Activated naive CD4-positive, alpha-beta T cell treated with anti-CD3 and anti-CD28 coated beads for 36 hours (primary cell): ENCODE measurements around the gene TSC2. TPM values are rescaled to one million over a fixed set of nuclear protein-coding genes. Genes with fewer than 3 reads are reported as not detected.

Experiments
- CTCF ChIA-PET: fragments of 350-600 bp; sonication (Branson Sonifier 250); formaldehyde crosslinking; loops from one replicate; lab custom pipeline; 2021; ENCODE audit warnings: antibody characterized with exemption; lab: Charles Lee
- DNase-seq: peaks from one replicate; pipeline ENCODE4 v3.0.0-alpha.2; 2020
- H3K27ac Mint-ChIP-seq: one replicate; pipeline ENCODE4 v1.8.0; 2021; ENCODE audit warnings: mild to moderate bottlenecking, mixed read lengths
- H3K27me3 Mint-ChIP-seq: one replicate; pipeline ENCODE4 v1.8.0; 2021; ENCODE audit warnings: low read depth, mixed read lengths
- H3K36me3 Mint-ChIP-seq: one replicate; pipeline ENCODE4 v1.8.0; 2021; ENCODE audit warnings: low read depth, mixed read lengths
- H3K4me1 Mint-ChIP-seq: one replicate; pipeline ENCODE4 v1.8.0; 2021; ENCODE audit warnings: low read depth, mixed read lengths
- H3K4me3 Mint-ChIP-seq: one replicate; pipeline ENCODE4 v1.8.0; 2021; ENCODE audit warnings: mild to moderate bottlenecking, moderate library complexity, mixed read lengths
- H3K9me3 Mint-ChIP-seq: one replicate; pipeline ENCODE4 v1.8.0; 2021; ENCODE audit warnings: mixed read lengths
- intact Hi-C: fragments of 100-400 bp; cut with micrococcal nuclease; formaldehyde crosslinking; loops from one replicate; pipeline ENCODE4 v1.15.1; 2023
- total RNA-seq, 2 experiments: library from RNA; stranded (reverse); gene quantifications; one replicate each; pipeline ENCODE4 v1.2.3, GENCODE V29; 2021

Gene TSC2
- total RNA-seq, 2 experiments from 2014 or later: 72.3 to 72.7 TPM

DNA sequence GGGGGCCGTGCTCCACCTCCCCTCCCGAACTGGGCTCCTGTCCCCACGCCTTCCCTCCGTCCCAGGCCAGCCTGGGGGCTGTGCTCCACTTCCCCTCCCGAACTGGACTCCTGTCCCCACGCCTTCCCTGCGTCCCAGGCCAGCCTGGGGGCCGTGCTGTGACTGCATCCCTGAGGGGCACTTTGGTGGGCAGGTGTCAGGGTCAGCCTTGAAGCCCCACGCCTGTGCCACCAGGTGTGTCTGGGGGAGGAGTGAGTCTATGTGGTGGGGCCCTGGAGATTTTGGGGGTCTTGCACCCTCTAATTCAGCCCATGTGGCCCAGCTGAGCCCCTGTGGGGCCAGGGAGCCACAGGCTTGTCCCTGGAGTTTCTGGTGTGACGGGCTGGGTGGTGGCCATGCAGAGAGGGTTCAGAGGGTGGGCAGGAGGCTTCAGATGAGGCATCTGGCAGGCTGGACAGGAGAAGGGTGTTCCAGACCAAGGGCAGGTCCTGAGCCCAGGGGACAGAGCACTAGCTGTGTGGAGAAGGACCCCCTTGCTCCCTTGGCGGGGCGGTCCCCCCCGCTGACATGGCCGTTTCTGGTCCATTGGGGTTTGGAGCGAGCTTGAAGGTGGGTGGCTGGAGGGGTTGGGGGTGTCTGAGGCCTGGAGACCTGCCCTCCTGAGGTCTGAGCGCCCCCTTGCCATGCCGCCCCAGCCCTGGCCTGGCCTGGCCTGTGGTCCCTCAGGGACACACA is 12.9 kb upstream of the TSC2 start:
- H3K4me3 Mint-ChIP-seq: no peak overlapping the region
- no peak overlapping the region for H3K27ac Mint-ChIP-seq

DNA sequence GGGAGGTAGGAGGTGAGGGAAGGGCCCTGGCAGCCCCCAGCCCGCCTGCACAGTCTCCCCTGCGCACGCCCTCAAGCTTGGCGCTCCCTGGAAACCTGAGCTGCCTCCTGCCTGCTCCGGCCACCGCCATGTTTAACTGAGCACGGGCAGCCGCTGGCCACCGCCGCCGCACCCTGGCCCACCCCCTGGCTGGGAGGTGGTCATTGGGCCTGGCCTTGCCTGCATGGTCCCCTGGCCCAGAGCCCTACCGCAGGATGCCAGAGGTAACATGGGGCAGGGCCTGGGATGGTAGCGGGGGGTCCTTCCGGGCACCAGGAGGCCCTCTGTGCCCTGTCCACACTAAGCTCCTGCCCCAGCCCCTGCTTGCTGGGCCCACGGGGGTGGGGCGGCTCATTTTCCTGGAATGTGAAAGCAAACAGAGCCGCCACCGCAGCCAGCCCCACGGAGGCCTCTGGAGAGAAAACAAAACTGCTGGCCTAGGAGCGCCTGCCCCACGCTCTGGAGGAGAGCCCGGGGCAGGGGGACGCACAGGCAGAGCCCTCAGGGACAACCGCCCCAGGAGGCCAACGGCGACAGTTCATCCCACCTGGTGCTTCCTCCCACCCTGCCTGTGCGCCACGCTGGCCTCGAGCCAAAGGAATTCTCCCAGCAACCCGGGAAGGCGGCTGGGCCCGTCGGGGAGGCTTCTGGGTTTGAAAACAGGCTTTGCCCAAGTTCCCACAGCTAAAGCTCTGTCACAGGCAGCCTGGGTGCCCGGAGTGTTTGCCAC is 12.2 kb upstream of the TSC2 start:
- Mint-ChIP-seq H3K27me3 (no peaks in the 10 kb centered on the region), H3K4me3 (no peak overlapping the region), H3K36me3 (no peaks in the 10 kb centered on the region), H3K4me1 (no peaks in the 10 kb centered on the region), H3K27ac (no peak overlapping the region), H3K9me3 (no peaks in the 10 kb centered on the region)
- CTCF ChIA-PET: interaction anchor here (1.1 kb wide), 1 partner anchor 13 kb away, joined by 3 read pairs; no protein-coding TSS in a partner anchor
- DNase-seq: no peak
- intact Hi-C loops: no loop called here

More for the DNA sequence above, 12.9 kb upstream of the TSC2 start:
- intact Hi-C loops: no loop called here
- CTCF ChIA-PET: interaction anchor here (1.1 kb wide), 1 partner anchor 12 kb away, joined by 3 read pairs; no protein-coding TSS in a partner anchor
- no peak for DNase-seq
- Mint-ChIP-seq H3K27me3 (no peaks in the 10 kb centered on the region), H3K36me3 (no peaks in the 10 kb centered on the region), H3K9me3 (no peaks in the 10 kb centered on the region), H3K4me1 (no peaks in the 10 kb centered on the region)

DNA sequence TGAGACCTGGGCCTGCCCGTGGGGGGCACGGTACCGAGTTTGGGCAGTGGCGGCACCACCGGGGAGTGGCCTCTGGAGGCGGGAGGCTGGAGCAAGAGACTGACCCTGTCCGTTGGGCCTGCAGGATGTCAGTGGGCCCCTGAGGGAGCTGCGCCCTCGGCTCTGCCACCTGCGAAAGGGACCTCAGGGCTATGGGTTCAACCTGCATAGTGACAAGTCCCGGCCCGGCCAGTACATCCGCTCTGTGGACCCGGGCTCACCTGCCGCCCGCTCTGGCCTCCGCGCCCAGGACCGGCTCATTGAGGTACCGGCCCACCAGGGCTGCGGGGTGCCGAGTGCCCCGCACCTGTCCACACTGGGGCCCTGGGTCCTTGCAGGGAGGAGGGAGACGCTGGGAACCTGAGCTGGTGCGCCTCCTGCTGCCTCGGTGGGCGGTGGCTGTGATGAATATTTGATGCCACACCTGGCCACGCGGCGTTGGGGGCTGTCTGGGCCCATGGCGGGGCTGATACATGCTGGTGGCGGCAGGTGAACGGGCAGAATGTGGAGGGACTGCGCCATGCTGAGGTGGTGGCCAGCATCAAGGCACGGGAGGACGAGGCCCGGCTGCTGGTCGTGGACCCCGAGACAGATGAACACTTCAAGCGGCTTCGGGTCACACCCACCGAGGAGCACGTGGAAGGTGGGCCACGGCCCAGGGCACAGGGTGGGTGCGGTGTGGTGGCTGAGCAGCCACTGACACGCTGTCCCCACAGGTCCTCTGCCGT is 11.4 kb upstream of the TSC2 start:
- DNase-seq: no peak
- no peaks in the 10 kb centered on the region for H3K9me3 Mint-ChIP-seq
- H3K27me3 Mint-ChIP-seq: no peaks in the 10 kb centered on the region
- no peaks in the 10 kb centered on the region for H3K36me3 Mint-ChIP-seq
- CTCF ChIA-PET: interaction anchor here (1.1 kb wide), 1 partner anchor 14 kb away, joined by 3 read pairs; no protein-coding TSS in a partner anchor
- H3K27ac Mint-ChIP-seq: no peak overlapping the region
- no peak overlapping the region for H3K4me3 Mint-ChIP-seq
- no peaks in the 10 kb centered on the region for H3K4me1 Mint-ChIP-seq
- intact Hi-C loops: no loop called here

DNA sequence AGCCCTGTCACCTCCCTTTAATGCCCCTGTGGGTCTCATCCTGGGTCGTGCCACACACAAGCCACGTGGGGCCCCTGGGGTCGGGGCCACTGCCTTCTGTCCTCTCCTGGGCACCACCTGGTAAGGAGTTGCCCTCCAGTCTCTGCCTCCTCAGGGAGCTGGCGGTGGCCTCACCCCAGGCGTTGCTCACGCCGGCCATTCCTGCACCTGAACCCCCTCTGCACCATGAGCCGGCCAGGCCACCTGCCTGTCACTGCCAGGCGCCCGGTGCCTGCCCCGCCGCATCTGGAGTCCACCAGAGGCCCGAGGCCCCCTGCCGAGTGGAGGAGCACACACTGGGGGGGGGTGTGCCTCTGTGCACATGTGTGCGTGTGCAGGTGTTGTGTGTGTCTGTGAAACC is 10.7 kb upstream of the TSC2 start:
- Mint-ChIP-seq H3K36me3 (no peaks in the 10 kb centered on the region), H3K9me3 (no peaks in the 10 kb centered on the region), H3K4me1 (no peaks in the 10 kb centered on the region), H3K27ac (no peak overlapping the region), H3K4me3 (no peak overlapping the region), H3K27me3 (no peaks in the 10 kb centered on the region)
- intact Hi-C loops: no loop called here
- CTCF ChIA-PET: no interaction called here
- DNase-seq: no peak

DNA sequence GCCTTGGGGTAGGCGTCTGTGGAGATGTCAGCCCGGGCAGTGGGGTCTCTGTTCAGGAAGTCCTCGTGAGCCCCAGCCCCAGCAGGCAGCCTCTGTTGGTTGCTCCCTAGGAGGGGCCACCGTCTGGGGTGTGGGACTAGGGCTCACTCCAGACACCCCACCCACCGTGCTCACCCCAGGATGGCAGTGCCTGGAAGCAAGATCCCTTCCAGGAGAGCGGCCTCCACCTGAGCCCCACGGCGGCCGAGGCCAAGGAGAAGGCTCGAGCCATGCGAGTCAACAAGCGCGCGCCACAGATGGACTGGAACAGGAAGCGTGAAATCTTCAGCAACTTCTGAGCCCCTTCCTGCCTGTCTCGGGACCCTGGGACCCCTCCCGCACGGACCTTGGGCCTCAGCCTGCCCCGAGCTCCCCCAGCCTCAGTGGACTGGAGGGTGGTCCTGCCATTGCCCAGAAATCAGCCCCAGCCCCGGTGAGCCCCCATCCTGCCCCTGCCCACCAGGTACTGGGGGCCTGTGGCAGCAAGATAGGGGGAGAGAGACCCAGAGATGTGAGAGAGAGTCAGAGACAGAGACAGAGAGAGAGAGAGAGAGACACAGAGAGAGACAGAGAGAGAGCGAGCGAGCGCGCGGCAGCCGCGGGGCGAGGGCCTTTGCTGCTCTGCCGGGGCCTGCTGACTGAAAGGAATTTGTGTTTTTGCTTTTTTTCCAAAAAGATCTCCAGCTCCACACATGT is 10.0 kb upstream of the TSC2 start:
- CTCF ChIA-PET: no interaction called here
- no peaks in the 10 kb centered on the region for H3K4me1 Mint-ChIP-seq
- intact Hi-C loops: no loop called here

DNA sequence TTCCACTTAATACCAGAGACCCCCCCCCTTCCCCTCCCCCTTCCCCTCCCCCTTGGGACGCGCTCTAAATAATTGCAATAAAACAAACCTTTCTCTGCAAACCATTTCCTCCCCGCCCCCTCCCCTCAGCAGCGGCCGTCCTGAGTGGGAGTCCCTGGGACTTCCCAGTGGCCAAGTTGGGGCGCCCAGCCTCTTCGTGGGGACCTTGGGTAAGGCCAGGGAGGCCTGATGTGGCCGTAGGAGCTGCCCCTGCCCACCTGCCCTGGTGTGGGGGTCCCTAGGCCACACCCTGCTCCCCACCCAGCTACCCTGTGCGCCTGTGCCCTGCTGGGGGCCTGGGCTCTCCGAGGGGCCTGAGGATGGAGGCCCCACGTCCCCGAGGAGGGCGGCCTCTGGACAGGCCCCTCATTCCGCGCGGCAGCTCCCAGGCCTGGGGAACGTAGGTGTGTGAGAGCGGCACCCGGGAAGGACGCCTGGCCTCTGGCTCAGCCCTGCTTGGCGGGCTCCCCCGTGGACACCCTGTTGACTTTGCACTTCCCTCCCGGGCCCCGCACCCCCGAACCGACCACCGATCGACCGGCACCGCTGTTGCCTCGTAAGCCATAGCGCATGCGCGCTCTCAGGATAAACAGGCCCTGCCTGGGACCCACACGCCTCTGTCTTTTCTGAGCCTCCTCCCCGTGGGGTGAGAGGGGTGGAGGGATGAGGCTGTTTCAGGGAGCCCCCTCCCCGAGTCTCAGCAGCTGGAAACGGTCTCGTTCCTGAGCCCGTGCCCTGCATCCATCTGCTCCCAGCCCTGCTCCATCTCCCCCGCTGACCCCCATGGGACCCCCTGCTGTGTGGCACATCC is 9.2 kb upstream of the TSC2 start:
- no peaks in the 10 kb centered on the region for H3K9me3 Mint-ChIP-seq
- H3K27ac Mint-ChIP-seq: no peak overlapping the region
- no peaks in the 10 kb centered on the region for H3K36me3 Mint-ChIP-seq
- H3K4me1 Mint-ChIP-seq: no peaks in the 10 kb centered on the region
- intact Hi-C loops: no loop called here
- no peaks in the 10 kb centered on the region for H3K27me3 Mint-ChIP-seq
- H3K4me3 Mint-ChIP-seq: no peak overlapping the region
- CTCF ChIA-PET: no interaction called here
- DNase-seq: no peak

More for the DNA sequence above, 10.0 kb upstream of the TSC2 start:
- Mint-ChIP-seq H3K4me3 (no peak overlapping the region), H3K36me3 (no peaks in the 10 kb centered on the region), H3K27me3 (no peaks in the 10 kb centered on the region), H3K9me3 (no peaks in the 10 kb centered on the region), H3K27ac (no peak overlapping the region)
- no peak for DNase-seq

DNA sequence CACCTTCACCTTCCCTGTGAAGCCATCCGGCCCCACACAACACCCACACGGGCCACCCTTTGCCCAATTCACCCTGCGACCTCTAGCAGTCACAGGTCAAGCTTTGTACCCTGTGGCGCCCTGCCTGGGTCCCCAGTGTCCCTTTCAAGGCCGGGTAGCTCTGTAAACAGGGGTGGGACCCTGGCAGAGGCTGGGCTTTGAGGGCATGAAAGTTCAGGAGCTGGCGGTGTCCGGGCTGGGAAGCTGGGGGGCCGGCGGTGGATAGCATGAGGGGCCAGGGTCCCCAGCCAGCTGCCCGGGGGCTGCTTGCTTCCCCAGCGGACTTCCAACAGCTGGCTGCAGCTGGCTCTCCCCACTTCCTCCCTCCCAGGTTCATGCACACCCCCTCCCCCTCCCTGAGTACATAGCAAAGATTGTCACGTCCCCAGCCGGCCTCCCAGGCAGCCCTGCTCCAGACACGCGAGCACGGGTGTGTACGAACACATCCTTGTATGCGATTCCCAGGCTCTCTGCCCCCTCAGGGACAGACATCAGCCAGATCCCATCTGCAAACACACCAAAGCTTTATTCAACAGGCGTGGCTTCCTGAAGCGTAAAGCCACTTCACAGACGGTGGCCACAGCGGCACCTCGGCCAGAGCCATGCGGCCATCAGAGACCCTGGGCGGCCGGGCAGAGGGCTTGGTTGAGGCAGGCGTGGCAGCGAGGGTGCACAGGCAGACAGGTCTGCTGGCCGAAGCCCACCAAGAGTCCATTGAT is 8.3 kb upstream of the TSC2 start:
- DNase-seq: no peak
- CTCF ChIA-PET: interaction anchor here (0.8 kb wide), 1 partner anchor 101 kb away, joined by 3 read pairs; no protein-coding TSS in a partner anchor
- no peaks in the 10 kb centered on the region for H3K36me3 Mint-ChIP-seq
- H3K9me3 Mint-ChIP-seq: no peaks in the 10 kb centered on the region
- H3K27me3 Mint-ChIP-seq: no peaks in the 10 kb centered on the region
- H3K4me1 Mint-ChIP-seq: no peaks in the 10 kb centered on the region
- no peak overlapping the region for H3K4me3 Mint-ChIP-seq
- no peak overlapping the region for H3K27ac Mint-ChIP-seq
- intact Hi-C loops: no loop called here

DNA sequence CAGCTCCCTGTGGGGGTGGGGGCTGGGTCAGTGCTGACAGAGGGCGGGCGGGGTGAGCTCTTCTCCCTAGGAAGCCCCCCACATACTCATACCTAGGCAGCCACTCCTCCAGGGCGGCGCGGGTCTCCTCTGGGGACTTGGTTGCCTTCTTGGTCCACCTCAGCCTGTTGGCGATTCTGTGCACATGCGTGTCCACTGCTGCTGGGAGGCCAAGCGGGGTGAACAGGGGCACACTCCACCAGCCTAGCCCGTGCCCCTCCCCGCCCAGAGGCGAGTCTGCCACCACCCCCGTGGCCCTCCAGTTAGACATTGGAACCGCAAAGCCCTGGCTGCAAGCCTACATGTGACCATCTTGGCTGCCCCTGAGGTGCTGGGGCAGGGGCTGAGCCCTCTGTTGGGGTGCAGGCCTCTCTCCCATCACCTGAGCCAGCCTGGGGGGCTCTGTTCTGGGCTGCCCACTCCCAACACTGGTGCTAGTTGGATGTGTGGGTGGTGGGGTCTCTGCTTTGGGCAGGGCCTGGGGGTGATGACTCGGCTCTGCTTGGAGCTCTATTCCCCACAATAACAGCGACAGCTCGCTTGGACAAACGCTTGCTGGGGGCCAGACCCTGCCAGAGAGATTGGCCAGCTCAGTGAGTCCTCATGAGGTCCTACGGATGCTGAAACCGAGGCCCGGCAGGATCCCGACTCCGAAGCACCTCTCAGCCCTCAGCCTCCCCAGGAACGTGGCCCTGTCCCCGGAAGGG is 7.6 kb upstream of the TSC2 start:
- Mint-ChIP-seq H3K4me3 (no peak overlapping the region), H3K9me3 (no peaks in the 10 kb centered on the region), H3K4me1 (no peaks in the 10 kb centered on the region), H3K27ac (no peak overlapping the region), H3K36me3 (no peaks in the 10 kb centered on the region), H3K27me3 (no peaks in the 10 kb centered on the region)
- intact Hi-C loops: no loop called here
- CTCF ChIA-PET: interaction anchor here (0.8 kb wide), 1 partner anchor 101 kb away, joined by 3 read pairs; no protein-coding TSS in a partner anchor
- no peak for DNase-seq

DNA sequence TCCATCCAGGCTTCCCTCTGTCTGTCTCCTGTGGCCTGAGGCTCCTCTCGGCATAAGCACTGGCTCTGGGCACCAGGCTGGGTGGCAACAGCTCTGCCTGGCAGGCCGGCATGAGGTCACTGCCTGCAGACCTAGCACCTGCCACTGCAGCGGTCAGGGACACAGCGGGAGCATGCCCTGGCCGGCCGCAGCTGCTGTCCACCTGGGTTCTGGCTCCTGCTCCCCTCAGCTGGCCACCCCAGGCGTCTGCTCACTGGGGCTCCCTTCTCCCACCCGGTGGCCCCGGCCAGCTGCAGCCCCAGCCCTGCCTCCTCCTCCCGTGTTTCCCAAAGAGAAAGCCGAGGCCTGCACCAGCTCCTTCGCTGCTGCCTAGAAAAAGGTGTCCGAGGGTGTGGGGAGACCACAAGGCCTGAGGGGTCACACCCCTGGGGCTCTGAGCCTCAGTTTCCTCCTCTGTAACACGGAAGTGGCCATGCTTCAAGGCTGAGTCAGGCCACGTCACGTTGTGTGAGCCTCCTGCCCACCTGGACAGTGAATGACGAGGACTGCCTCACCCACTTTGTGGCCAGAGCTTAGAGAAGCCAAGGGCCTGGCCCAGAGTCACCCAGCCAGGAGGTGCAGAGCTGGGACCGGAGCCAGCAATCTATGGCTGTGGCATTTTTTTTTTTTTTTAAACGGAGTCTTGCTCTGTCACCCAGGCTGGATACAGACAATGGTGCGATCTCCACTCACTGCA is 6.8 kb upstream of the TSC2 start:
- intact Hi-C loops: no loop called here
- CTCF ChIA-PET: interaction anchor here (0.8 kb wide), 1 partner anchor 16 kb away, joined by 3 read pairs; no protein-coding TSS in a partner anchor
- H3K36me3 Mint-ChIP-seq: no peaks in the 10 kb centered on the region
- no peak overlapping the region for H3K4me3 Mint-ChIP-seq
- no peaks in the 10 kb centered on the region for H3K4me1 Mint-ChIP-seq
- H3K9me3 Mint-ChIP-seq: no peaks in the 10 kb centered on the region
- no peak for DNase-seq
- H3K27ac Mint-ChIP-seq: no peak overlapping the region
- no peaks in the 10 kb centered on the region for H3K27me3 Mint-ChIP-seq
